PC-3 (cell line): ENCODE data around the gene OR52E2. TPM values are rescaled to one million over a fixed set of nuclear protein-coding genes. Genes with fewer than 3 reads are reported as not detected.
"Not testable (repeated sequence)": the region's sequence is repeated elsewhere in the genome, so short reads cannot be mapped to it uniquely, and the experiment has no call there.

Experiments used
- ATAC-seq: fragments of 200-7000 bp; cut with Tn5 transposase; 2 replicates; pipeline ENCODE4 v1.9.1; 2020; ENCODE audit warnings: mild to moderate bottlenecking, moderate library complexity
- BruUV-seq: library from RNA; stranded (reverse); fragments of 400-500 nt; replicated peaks from 2 replicates; lab custom pipeline; 2021; lab: Mats Ljungman, UMichigan
- CTCF ChIA-PET: fragments of 300-600 bp; sonication (Branson Sonifier 250); formaldehyde crosslinking; loops from one replicate; lab custom pipeline; 2022; ENCODE audit warnings: antibody characterized with exemption; lab: Charles Lee
- POLR2A ChIA-PET: fragments of 300-600 bp; sonication (Branson Sonifier 250); formaldehyde crosslinking; loops from one replicate; lab custom pipeline; 2022; ENCODE audit warnings: antibody characterized with exemption; ENCODE audit not compliant: unreplicated experiment; lab: Charles Lee
- DNase-seq: peaks from one replicate; pipeline ENCODE4 v3.0.0-alpha.2; 2015
- H2AFZ ChIP-seq: fragments of 300-600 bp; sonication (generic); 2 replicates; pipeline ENCODE4 v1.6.0; 2016; ENCODE audit warnings: antibody characterized with exemption, low read length
- H3F3A ChIP-seq: fragments of 300-600 bp; sonication (generic); one replicate; pipeline ENCODE4 v1.6.0; 2017; ENCODE audit warnings: antibody characterized with exemption, low read length, control low read depth, mild to moderate bottlenecking; ENCODE audit not compliant: unreplicated experiment
- H3K27ac ChIP-seq: fragments of 300-600 bp; sonication (generic); 2 replicates; pipeline ENCODE4 v1.5.1; 2016; ENCODE audit warnings: mild to moderate bottlenecking, low read length
- H3K27me3 ChIP-seq: fragments of 300-600 bp; sonication (generic); 2 replicates; pipeline ENCODE4 v1.6.1; 2016; ENCODE audit warnings: low read length, mixed read lengths
- H3K36me3 ChIP-seq: fragments of 300-600 bp; sonication (generic); 2 replicates; pipeline ENCODE4 v1.6.1; 2016; ENCODE audit warnings: low read depth, mixed run types, low read length, mixed read lengths
- H3K4me1 ChIP-seq: fragments of 300-600 bp; sonication (generic); 2 replicates; pipeline ENCODE4 v1.5.1; 2016; ENCODE audit warnings: low read length; ENCODE audit not compliant: insufficient read depth
- H3K4me2 ChIP-seq: fragments of 300-600 bp; sonication (generic); 2 replicates; pipeline ENCODE4 v1.6.0; 2016; ENCODE audit warnings: low read length
- H3K4me3 ChIP-seq: fragments of 300-600 bp; sonication (generic); 2 replicates; pipeline ENCODE4 v1.5.1; 2016; ENCODE audit warnings: mild to moderate bottlenecking, low read length, mixed read lengths
- H3K79me2 ChIP-seq: fragments of 300-600 bp; sonication (generic); 2 replicates; pipeline ENCODE4 v1.6.1; 2017; ENCODE audit warnings: low read length, mixed read lengths
- H3K9ac ChIP-seq: fragments of 300-600 bp; sonication (generic); 2 replicates; pipeline ENCODE4 v1.6.0; 2016; ENCODE audit warnings: mild to moderate bottlenecking, low read length
- H3K9me2 ChIP-seq: fragments of 300-600 bp; sonication (generic); replicated peaks from 2 replicates; pipeline ENCODE4 v1.6.1; 2016; ENCODE audit warnings: mixed run types, low read length, mixed read lengths
- H3K9me3 ChIP-seq: fragments of 300-600 bp; sonication (generic); 2 replicates; pipeline ENCODE4 v1.6.1; 2016; ENCODE audit warnings: low read length, mixed read lengths
- H4K20me1 ChIP-seq: fragments of 300-600 bp; sonication (generic); 2 replicates; pipeline ENCODE4 v1.6.1; 2016; ENCODE audit warnings: low read length, mixed read lengths
- CTCF ChIP-seq: fragments of 300-600 bp; sonication (generic); conservative IDR thresholded peaks from 2 replicates; pipeline ENCODE4 v1.5.1; 2017; ENCODE audit warnings: antibody characterized with exemption, low read depth, mild to moderate bottlenecking, low read length
- EZH2 ChIP-seq: fragments of 300-600 bp; sonication (generic); IDR thresholded peaks from one replicate; pipeline ENCODE4 v1.6.1; 2017; ENCODE audit warnings: antibody characterized with exemption, mild to moderate bottlenecking, low read length; ENCODE audit not compliant: unreplicated experiment
- EZH2phosphoT487 ChIP-seq: fragments of 300-600 bp; sonication (generic); IDR thresholded peaks from 2 replicates; pipeline ENCODE4 v1.6.1; 2018; ENCODE audit warnings: mild to moderate bottlenecking, antibody characterized with exemption, low read length, borderline replicate concordance
- intact Hi-C: fragments of 100-400 bp; cut with micrococcal nuclease; formaldehyde crosslinking; loops from 2 replicates; pipeline ENCODE4 v1.9.0; 2023
- total RNA-seq: library from RNA; depleted of rRNA; stranded (reverse); fragments of >200 nt; gene quantifications from 2 replicates; pipeline ENCODE4 v1.2.3, GENCODE V29; 2014

OR52E2 gene
- total RNA-seq, 1 experiment from 2014 or later, result not detected

- no peak overlapping the region for H2AFZ ChIP-seq
- H3F3A ChIP-seq, result no peaks in the 10 kb centered on the region
- ATAC-seq (no peak), DNase-seq (no peak)
- H3K4me1 ChIP-seq, result no peaks in the 10 kb centered on the region
- no peak overlapping the region for H3K9ac ChIP-seq
- no TSS peak for BruUV-seq
- H3K27ac ChIP-seq, result no peak overlapping the region
- ChIA-PET CTCF (no interaction called here), POLR2A (no interaction called here)
- intact Hi-C loops, result no loop called here
- TF ChIP-seq CTCF (no peak), EZH2phosphoT487 (no peak), EZH2 (no peak)
- H3K79me2 ChIP-seq, result no peaks in the 10 kb centered on the region
- H3K9me3 ChIP-seq, result no peaks in the 10 kb centered on the region
- no peaks in the 10 kb centered on the region for H4K20me1 ChIP-seq
- no peak overlapping the region for H3K4me2 ChIP-seq
- no peak overlapping the region for H3K4me3 ChIP-seq
- H3K36me3 ChIP-seq, result no peaks in the 10 kb centered on the region
- no peaks in the 10 kb centered on the region for H3K9me2 ChIP-seq
- no peaks in the 10 kb centered on the region for H3K27me3 ChIP-seq
Observed at GRCh38 chr11:5065027-5065426, 5.6 kb upstream of the OR52E2 start.

GRCh38 chr11:5058679-5059078 is 748 bp downstream of the OR52E2 start:
- CTCF ChIA-PET, H3K4me1 ChIP-seq, intact Hi-C loops, POLR2A ChIA-PET, H3K9me2 ChIP-seq, H2AFZ ChIP-seq, DNase-seq, BruUV-seq, H3K4me3 ChIP-seq, H3K27me3 ChIP-seq, H3K9me3 ChIP-seq, H3K79me2 ChIP-seq, H3K27ac ChIP-seq, H4K20me1 ChIP-seq, H3F3A ChIP-seq, H3K36me3 ChIP-seq, ATAC-seq, H3K4me2 ChIP-seq, H3K9ac ChIP-seq: not testable (repeated sequence)

GRCh38 chr11:5046754-5047330 is 12.6 kb downstream of the OR52E2 start:
- TF ChIP-seq CTCF, result no peak
- H3K4me3 ChIP-seq, result no peak overlapping the region
- BruUV-seq, result no TSS peak
- intact Hi-C loops, result no loop called here
- H3K4me1 ChIP-seq, result no peaks in the 10 kb centered on the region
- H3K4me2 ChIP-seq, result no peak overlapping the region
- no peaks in the 10 kb centered on the region for H3K27me3 ChIP-seq
- no peaks in the 10 kb centered on the region for H3K9me3 ChIP-seq
- POLR2A ChIA-PET, result no interaction called here
- DNase-seq, result no peak
- H3K9me2 ChIP-seq, result no peaks in the 10 kb centered on the region
- no peaks in the 10 kb centered on the region for H4K20me1 ChIP-seq
- H2AFZ ChIP-seq, result no peak overlapping the region
- H3K9ac ChIP-seq, result no peak overlapping the region
- no peak overlapping the region for H3K27ac ChIP-seq
- CTCF ChIA-PET, result no interaction called here
- no peak for ATAC-seq
- H3K36me3 ChIP-seq, result no peaks in the 10 kb centered on the region
- H3F3A ChIP-seq, result no peaks in the 10 kb centered on the region
- H3K79me2 ChIP-seq, result no peaks in the 10 kb centered on the region
